Naive thymus-derived CD4-positive, alpha-beta T cell (primary cell): ENCODE data around the gene ENG. TPM values are rescaled to one million over a fixed set of nuclear protein-coding genes. Genes with fewer than 3 reads are reported as not detected.

Experiments
- ATAC-seq: fragments of 150-1000 bp; cut with Tn5 transposase; 2 replicates; pipeline ENCODE4 v1.10.0; 2021; ENCODE audit warnings: mild to moderate bottlenecking, moderate library complexity
- CTCF ChIA-PET: fragments of 350-600 bp; sonication (Branson Sonifier 250); formaldehyde crosslinking; loops from one replicate; lab custom pipeline; 2021; ENCODE audit warnings: antibody characterized with exemption; lab: Charles Lee
- POLR2A ChIA-PET: fragments of 350-600 bp; sonication (Branson Sonifier 250); formaldehyde crosslinking; loops from one replicate; lab custom pipeline; 2021; ENCODE audit warnings: antibody characterized with exemption, inconsistent platforms; lab: Charles Lee
- DNase-seq, 9 donors: peaks; one replicate each; pipeline versions ENCODE4 v3.0.0 to v3.0.0-alpha.2; 2020 to 2022; ENCODE audit warnings: mixed read lengths in 1 of 9
- H3K27ac ChIP-seq: one replicate; pipeline ENCODE4 v1.7.0; 2013; ENCODE audit warnings: mild to moderate bottlenecking, low read depth, low read length, moderate library complexity
- H3K27me3 ChIP-seq, 2 donors: one replicate each; pipeline ENCODE4 v1.7.0; 2013; ENCODE audit warnings: low read length in 2 of 2, mild to moderate bottlenecking in 2 of 2, moderate library complexity in 2 of 2; ENCODE audit not compliant: control insufficient read depth in 2 of 2, insufficient read depth in 2 of 2
- H3K36me3 ChIP-seq, 3 experiments: 1 replicate in 2 of 3; 2 replicates in 1 of 3; pipeline ENCODE4 v1.7.0; 2013; ENCODE audit warnings: low read length in 3 of 3, mild to moderate bottlenecking in 3 of 3, moderate library complexity in 1 of 3; ENCODE audit not compliant: insufficient read depth in 3 of 3, control insufficient read depth in 2 of 3
- H3K4me1 ChIP-seq, 2 donors: one replicate each; pipeline ENCODE4 v1.7.0; 2013; ENCODE audit warnings: low read length in 2 of 2, mild to moderate bottlenecking in 2 of 2, moderate library complexity in 1 of 2; ENCODE audit not compliant: control insufficient read depth in 2 of 2, insufficient read depth in 2 of 2
- H3K4me3 ChIP-seq: 2 replicates; pipeline ENCODE4 v1.7.0; 2013; ENCODE audit warnings: mild to moderate bottlenecking, low read length
- H3K9me3 ChIP-seq, 3 experiments: 1 replicate in 2 of 3; 2 replicates in 1 of 3; pipeline ENCODE4 v1.7.0; 2013; ENCODE audit warnings: low read length in 3 of 3; ENCODE audit not compliant: control insufficient read depth in 2 of 3
- H3K27ac Mint-ChIP-seq, 9 donors: one replicate each; pipeline ENCODE4 v1.8.0; 2020 to 2022; ENCODE audit warnings: mixed read lengths in 9 of 9, mild to moderate bottlenecking in 8 of 9, moderate library complexity in 5 of 9, inconsistent platforms in 2 of 9
- H3K27me3 Mint-ChIP-seq, 5 donors: one replicate each; pipeline ENCODE4 v1.8.0; 2021 to 2022; ENCODE audit warnings: mixed read lengths in 5 of 5, mild to moderate bottlenecking in 1 of 5
- H3K36me3 Mint-ChIP-seq, 5 donors: one replicate each; pipeline ENCODE4 v1.8.0; 2020 to 2022; ENCODE audit warnings: mixed read lengths in 5 of 5, mild to moderate bottlenecking in 3 of 5, inconsistent platforms in 1 of 5
- H3K4me1 Mint-ChIP-seq, 7 donors: one replicate each; pipeline ENCODE4 v1.8.0; 2020 to 2022; ENCODE audit warnings: mixed read lengths in 7 of 7, mild to moderate bottlenecking in 3 of 7, inconsistent platforms in 1 of 7
- H3K4me3 Mint-ChIP-seq, 10 donors: one replicate each; pipeline ENCODE4 v1.8.0; 2020 to 2022; ENCODE audit warnings: mild to moderate bottlenecking in 10 of 10, mixed read lengths in 10 of 10, moderate library complexity in 6 of 10, inconsistent platforms in 2 of 10
- H3K9me3 Mint-ChIP-seq, 11 donors: one replicate each; pipeline ENCODE4 v1.8.0; 2020 to 2022; ENCODE audit warnings: mixed read lengths in 11 of 11, mild to moderate bottlenecking in 4 of 11, inconsistent platforms in 1 of 11, moderate library complexity in 1 of 11
- intact Hi-C, 2 donors: fragments of 100-400 bp; cut with micrococcal nuclease; formaldehyde crosslinking; loops; one replicate each; pipeline ENCODE4 v1.15.1; 2023
- microRNA-seq: library from miRNA; unstranded; fragments of <30 nt; microRNA quantifications from one replicate; pipeline ENCODE4 v1.2.0, GENCODE V29; 2022; ENCODE audit warnings: borderline microRNAs expressed
- polyA plus RNA-seq, 2 donors: library from polyadenylated mRNA; unstranded; fragments of 300-500 nt; fragmentation: Illumina TruSeq; gene quantifications; one replicate each; pipeline ENCODE4 v1.2.3, GENCODE V29; 2021
- total RNA-seq, 6 experiments: library from RNA in 5 of 6; stranded (reverse) in 5 of 6; gene quantifications; 1 replicate in 5 of 6; 2 replicates in 1 of 6; pipeline ENCODE4 v1.2.3 and lab custom pipeline; 2021 to 2026

The ENG gene
- total and polyA plus RNA-seq, 7 experiments from 2014 or later = 4.5 to 25.8 (median 11.2) TPM

- peaks cover 0 to 1% (median 0%) of the 10 kb centered on the region in 11 donors for H3K9me3 Mint-ChIP-seq
- H3K36me3 ChIP-seq = peaks cover 5 to 43% (median 20%) of the 10 kb centered on the region in 3 experiments
- POLR2A ChIA-PET = interaction anchor here (0.7 to 11.2 kb wide), 6 partner anchors 11 to 148 kb away, joined by 3 to 99 read pairs (median 4); partner anchors contain the start of genes CDK9 and SH2D3C
Measured at GRCh38 chr9:127767909-127768331, 86.5 kb downstream of the ENG start.

GRCh38 chr9:127767410-127767809 is 87.0 kb downstream of the ENG start:
- peaks cover 8 to 41% (median 20%) of the 10 kb centered on the region in 3 experiments for H3K36me3 ChIP-seq
- H3K9me3 ChIP-seq = no peaks in the 10 kb centered on the region
- ChIA-PET POLR2A (interaction anchor here (0.6 to 11.2 kb wide), 9 partner anchors 9 to 224 kb away, joined by 3 to 99 read pairs (median 5); partner anchors contain the start of genes CDK9 and SH2D3C), CTCF (interaction anchor here (0.5 to 1.9 kb wide), 7 partner anchors 8 to 332 kb away, joined by 3 to 8 read pairs (median 3); partner anchors contain the start of genes ST6GALNAC4 and TOR2A)
- Mint-ChIP-seq H3K4me3 (peak overlapping the region; percentile 56 to 88 (median 76)), H3K27me3 (no peaks in the 10 kb centered on the region), H3K27ac (peak overlapping the region; percentile 55 to 92 (median 86)), H3K36me3 (peaks cover 0 to 45% (median 15%) of the 10 kb centered on the region in 5 donors), H3K4me1 (peaks cover 66 to 94% (median 88%) of the 10 kb centered on the region in 7 donors), H3K9me3 (peaks cover 0 to 1% (median 0%) of the 10 kb centered on the region in 11 donors)
- H3K4me3 ChIP-seq = peak overlapping the region; percentile 11
- peaks cover 43 to 54% of the 10 kb centered on the region in 2 donors for H3K4me1 ChIP-seq
- DNase-seq = no peak
- H3K27me3 ChIP-seq = no peaks in the 10 kb centered on the region
- H3K27ac ChIP-seq = peak overlapping the region; percentile 90
- intact Hi-C loops = no loop called here
- no peak for ATAC-seq

More at GRCh38 chr9:127767909-127768331, 86.5 kb downstream of the ENG start:
- intact Hi-C loops = no loop called here
- H3K27me3 ChIP-seq = no peaks in the 10 kb centered on the region
- H3K36me3 Mint-ChIP-seq = peaks cover 0 to 42% (median 10%) of the 10 kb centered on the region in 5 donors
- no peak for DNase-seq
- H3K27me3 Mint-ChIP-seq = no peaks in the 10 kb centered on the region
- H3K4me1 ChIP-seq = peaks cover 43 to 54% of the 10 kb centered on the region in 2 donors
- H3K27ac Mint-ChIP-seq = peak overlapping the region in 8 of 9 donors; percentile 78 to 95 (median 89)
- H3K4me3 ChIP-seq = peak overlapping the region; percentile 11
- no peaks in the 10 kb centered on the region for H3K9me3 ChIP-seq
- CTCF ChIA-PET = interaction anchor here (0.8 to 1.9 kb wide), 6 partner anchors 17 to 153 kb away, joined by 3 to 8 read pairs (median 4); partner anchors contain the start of genes CDK9, ST6GALNAC4 and TOR2A
- peaks cover 61 to 91% (median 85%) of the 10 kb centered on the region in 7 donors for H3K4me1 Mint-ChIP-seq
- H3K27ac ChIP-seq = peak overlapping the region; percentile 90
- no peak for ATAC-seq
- peak overlapping the region in 7 of 10 donors; percentile 58 to 88 (median 73) for H3K4me3 Mint-ChIP-seq

- peaks cover 0 to 1% (median 0%) of the 10 kb centered on the region in 11 donors for H3K9me3 Mint-ChIP-seq
- Histone ChIP-seq H3K27me3 (no peaks in the 10 kb centered on the region), H3K9me3 (no peaks in the 10 kb centered on the region), H3K4me3 (no peak overlapping the region), H3K27ac (no peak overlapping the region), H3K36me3 (peaks cover 5 to 53% (median 12%) of the 10 kb centered on the region in 3 experiments), H3K4me1 (peaks cover 36 to 41% of the 10 kb centered on the region in 2 donors)
- intact Hi-C loops = no loop called here
- ATAC-seq = no peak
- H3K4me3 Mint-ChIP-seq = peak overlapping the region in 1 of 10 donors; percentile 58
- ChIA-PET CTCF (interaction anchor here (1.0 to 1.2 kb wide), 2 partner anchors 19 to 139 kb away, joined by 3 to 14 read pairs; no protein-coding TSS in a partner anchor), POLR2A (interaction anchor here (0.9 to 11.2 kb wide), 6 partner anchors 11 to 37 kb away, joined by 3 to 99 read pairs (median 4); partner anchors contain the start of genes CDK9 and SH2D3C)
- peak overlapping the region in 6 of 9 donors; percentile 67 to 92 (median 76) for H3K27ac Mint-ChIP-seq
- H3K4me1 Mint-ChIP-seq = peaks cover 60 to 82% (median 78%) of the 10 kb centered on the region in 7 donors
- no peak for DNase-seq
- H3K36me3 Mint-ChIP-seq = peaks cover 0 to 46% (median 15%) of the 10 kb centered on the region in 5 donors
- H3K27me3 Mint-ChIP-seq = no peaks in the 10 kb centered on the region
Measured at GRCh38 chr9:127765418-127765817, 89.0 kb downstream of the ENG start.

Small RNAs within 50 kb of the gene (microRNA-seq; reads per million reads assigned to microRNA genes)
- gene MIR2861 = not detected
- gene MIR3960 = not detected
- not detected for gene MIR4672

Other genes with a start within 250 kb of the ENG start
- 10 to 100 TPM in 4 of 5 experiments, 1 to 10 TPM in 1; 6.7 to 17.8 (median 14.1) TPM for gene STXBP1, start 242.4 kb downstream of the ENG start, total RNA-seq
- gene STXBP1, start 242.4 kb downstream of the ENG start, polyA plus RNA-seq = 1 to 10 TPM; 3.0 to 3.3 TPM
- under 1 TPM in 3 of 5 experiments, not detected in 2; 0.22 to 0.38 (median 0.27) TPM for gene CFAP157, start 147.7 kb downstream of the ENG start, total RNA-seq
- gene CFAP157, start 147.7 kb downstream of the ENG start, polyA plus RNA-seq = under 1 TPM; 0.11 to 0.20 TPM
- gene PTRH1, start 139.0 kb downstream of the ENG start, total RNA-seq = 1 to 10 TPM; 7.8 to 9.5 (median 8.6) TPM
- 10 to 100 TPM; 17.0 to 28.7 TPM for gene PTRH1, start 139.0 kb downstream of the ENG start, polyA plus RNA-seq
- gene TTC16, start 138.6 kb downstream of the ENG start, total RNA-seq = 1 to 10 TPM in 4 of 5 experiments, under 1 TPM in 1; 0.29 to 9.9 (median 4.6) TPM
- 1 to 10 TPM in 1 of 2 donors, under 1 TPM in 1; 0.73 to 1.7 TPM for gene TTC16, start 138.6 kb downstream of the ENG start, polyA plus RNA-seq
- 10 to 100 TPM in 4 of 5 experiments, 1 to 10 TPM in 1; 9.5 to 22.3 (median 10.8) TPM for gene TOR2A, start 119.4 kb downstream of the ENG start, total RNA-seq
- 10 to 100 TPM; 16.6 to 20.2 TPM for gene TOR2A, start 119.4 kb downstream of the ENG start, polyA plus RNA-seq
- gene SH2D3C, start 76.0 kb downstream of the ENG start, total RNA-seq = 10 to 100 TPM; 26.1 to 68.3 (median 51.9) TPM
- 10 to 100 TPM; 20.9 to 72.9 TPM for gene SH2D3C, start 76.0 kb downstream of the ENG start, polyA plus RNA-seq
- gene CDK9, start 68.6 kb downstream of the ENG start, total RNA-seq = 100 to 1,000 TPM; 110 to 135 (median 134) TPM
- gene CDK9, start 68.6 kb downstream of the ENG start, polyA plus RNA-seq = 10 to 100 TPM; 37.5 to 65.9 TPM
- gene FPGS, start 51.8 kb downstream of the ENG start, total RNA-seq = 100 to 1,000 TPM in 2 of 5 experiments, 10 to 100 TPM in 3; 90.4 to 123 (median 95.4) TPM
- 10 to 100 TPM; 37.3 to 51.4 TPM for gene FPGS, start 51.8 kb downstream of the ENG start, polyA plus RNA-seq
- 10 to 100 TPM; 33.2 to 64.9 (median 51.6) TPM for gene AK1, start 23.0 kb upstream of the ENG start, total RNA-seq
- under 1 TPM; 0.09 to 0.21 TPM for gene AK1, start 23.0 kb upstream of the ENG start, polyA plus RNA-seq
- gene ST6GALNAC6, start 44.9 kb upstream of the ENG start, total RNA-seq = 100 to 1,000 TPM in 3 of 5 experiments, 10 to 100 TPM in 2; 63.0 to 125 (median 107) TPM
- gene ST6GALNAC6, start 44.9 kb upstream of the ENG start, polyA plus RNA-seq = 10 to 100 TPM; 28.3 to 34.5 TPM
- 10 to 100 TPM; 28.0 to 51.0 (median 36.1) TPM for gene ST6GALNAC4, start 62.4 kb upstream of the ENG start, total RNA-seq
- gene ST6GALNAC4, start 62.4 kb upstream of the ENG start, polyA plus RNA-seq = 10 to 100 TPM; 20.0 to 21.7 TPM
- gene PIP5KL1, start 76.1 kb upstream of the ENG start, total RNA-seq = 1 to 10 TPM; 1.4 to 2.9 (median 2.1) TPM
- gene PIP5KL1, start 76.1 kb upstream of the ENG start, polyA plus RNA-seq = under 1 TPM in 1 of 2 donors, not detected in 1; 0.17 TPM
- gene DPM2, start 83.2 kb upstream of the ENG start, total RNA-seq = 10 to 100 TPM; 29.1 to 84.4 (median 56.8) TPM
- gene DPM2, start 83.2 kb upstream of the ENG start, polyA plus RNA-seq = 10 to 100 TPM; 29.3 to 39.5 TPM
- gene EEIG1, start 126.3 kb upstream of the ENG start, total RNA-seq = 100 to 1,000 TPM; 252 to 664 (median 347) TPM
- gene EEIG1, start 126.3 kb upstream of the ENG start, polyA plus RNA-seq = 100 to 1,000 TPM; 124 to 297 TPM
- gene NAIF1, start 212.7 kb upstream of the ENG start, total RNA-seq = 10 to 100 TPM; 10.7 to 13.3 (median 11.8) TPM
- gene NAIF1, start 212.7 kb upstream of the ENG start, polyA plus RNA-seq = 10 to 100 TPM in 1 of 2 donors, 1 to 10 TPM in 1; 8.6 to 14.8 TPM
- gene SLC25A25, start 213.6 kb upstream of the ENG start, total RNA-seq = 10 to 100 TPM; 12.4 to 26.3 (median 15.1) TPM
- 10 to 100 TPM in 1 of 2 donors, 1 to 10 TPM in 1; 8.4 to 14.7 TPM for gene SLC25A25, start 213.6 kb upstream of the ENG start, polyA plus RNA-seq